Measurements from ENCODE around the gene CYB5R2.
"Not testable (repeated sequence)": the region's sequence is repeated elsewhere in the genome, so short reads cannot be mapped to it uniquely, and the experiment has no call there.

The CYB5R2 gene

GRCh38 chr11:7668464-7668863 is 4.8 kb downstream of the CYB5R2 start:
- DNase-seq, result no peak

- DNase-seq, result no peak
Measured at GRCh38 chr11:7667460-7667859, 5.8 kb downstream of the CYB5R2 start.

GRCh38 chr11:7666292-7666866 is 6.9 kb downstream of the CYB5R2 start:
- no peak for DNase-seq

GRCh38 chr11:7665473-7666291 is 7.6 kb downstream of the CYB5R2 start:
- DNase-seq, result peak; percentile 55

- DNase-seq, result no peak
Measured at GRCh38 chr11:7664867-7665266, 8.4 kb downstream of the CYB5R2 start.

GRCh38 chr11:7663531-7663930 is 9.8 kb downstream of the CYB5R2 start:
- not testable (repeated sequence) for DNase-seq

- DNase-seq, result peak; percentile 23
Measured at GRCh38 chr11:7657306-7658025, 15.8 kb downstream of the CYB5R2 start.

GRCh38 chr11:7656704-7657103 is 16.6 kb downstream of the CYB5R2 start:
- no peak for DNase-seq

- no peak for DNase-seq
Measured at GRCh38 chr11:7655253-7656217, 17.8 kb downstream of the CYB5R2 start.

- DNase-seq, result no peak
Measured at GRCh38 chr11:7654195-7654705, 19.1 kb downstream of the CYB5R2 start.

- DNase-seq, result no peak
Measured at GRCh38 chr11:7651700-7652099, 21.6 kb downstream of the CYB5R2 start.

- DNase-seq, result no peak
Measured at GRCh38 chr11:7651140-7651551, 22.2 kb downstream of the CYB5R2 start.

GRCh38 chr11:7648264-7648663 is 25.0 kb downstream of the CYB5R2 start:
- DNase-seq, result no peak

GRCh38 chr11:7646866-7647265 is 26.4 kb downstream of the CYB5R2 start:
- DNase-seq, result no peak

- DNase-seq, result no peak
Measured at GRCh38 chr11:7645206-7645605, 28.1 kb downstream of the CYB5R2 start.

- no peak for DNase-seq
Measured at GRCh38 chr11:7643314-7643713, 30.0 kb downstream of the CYB5R2 start.

GRCh38 chr11:7642747-7643146 is 30.6 kb downstream of the CYB5R2 start:
- no peak for DNase-seq

- DNase-seq, result no peak
Measured at GRCh38 chr11:7640816-7641215, 32.5 kb downstream of the CYB5R2 start.

- DNase-seq, result no peak
Measured at GRCh38 chr11:7639643-7640025, 33.7 kb downstream of the CYB5R2 start.

- DNase-seq, result no peak
Measured at GRCh38 chr11:7638710-7639642, 34.3 kb downstream of the CYB5R2 start.

GRCh38 chr11:7637447-7638157 is 35.7 kb downstream of the CYB5R2 start:
- no peak for DNase-seq

All from NCI-H1105 (cell line).